SK-N-SH (cell line): ENCODE data around the gene ZNF385C. TPM values are rescaled to one million over a fixed set of nuclear protein-coding genes. Genes with fewer than 3 reads are reported as not detected.

Experiments used
- CTCF ChIA-PET: fragments of 300-600, 350-600 bp; formaldehyde crosslinking; extraction: SDS; loops from one replicate; lab custom pipeline; 2021; lab: Yijun Ruan, JAX
- POLR2A ChIA-PET: fragments of 350-600 bp; sonication (Branson Sonifier 250); formaldehyde crosslinking; extraction: SDS; loops from one replicate; lab custom pipeline; 2020; ENCODE audit warnings: antibody characterized with exemption, inconsistent platforms; lab: Yijun Ruan, JAX
- DNase-seq: peaks from one replicate; pipeline ENCODE4 v3.0.0; 2012
- H2AFZ ChIP-seq: fragments of 200-600 bp; sonication (generic); 2 replicates; pipeline ENCODE4 v1.8.1; 2016; ENCODE audit warnings: antibody characterized with exemption, mild to moderate bottlenecking, low read depth
- H3F3A ChIP-seq: fragments of 200-600 bp; sonication (generic); replicated peaks from 2 replicates; pipeline ENCODE3; 2016; ENCODE audit warnings: antibody characterized with exemption, mild to moderate bottlenecking; ENCODE audit not compliant: insufficient read depth
- H3K27ac ChIP-seq, 2 experiments: fragments of 200-500 bp in 1 of 2; fragments of 200-600 bp in 1 of 2; sonication (Bioruptor generic) in 1 of 2; sonication (generic), shearing (Covaris generic) in 1 of 2; 2 replicates each; pipeline versions ENCODE4 v1.5.1 to v1.6.1; 2014 to 2016; ENCODE audit warnings: low read depth in 2 of 2, inconsistent platforms in 1 of 2, low read length in 1 of 2, mild to moderate bottlenecking in 1 of 2, mixed read lengths in 1 of 2
- H3K27me3 ChIP-seq: fragments of 200-600 bp; sonication (generic), shearing (Covaris generic); 2 replicates; pipeline ENCODE4 v1.6.1; 2016; ENCODE audit warnings: mixed run types; ENCODE audit not compliant: insufficient read depth
- H3K36me3 ChIP-seq, 2 experiments: fragments of 200-500 bp in 1 of 2; fragments of 200-600 bp in 1 of 2; sonication (Bioruptor generic) in 1 of 2; sonication (generic) in 1 of 2; replicated peaks in 1 of 2; 2 replicates each; pipeline versions ENCODE3 to v1.5.1; 2014 to 2016; ENCODE audit warnings: low read length in 1 of 2, mild to moderate bottlenecking in 1 of 2; ENCODE audit not compliant: insufficient read depth in 2 of 2, control insufficient read depth in 1 of 2
- H3K4me1 ChIP-seq, 2 experiments: fragments of 200-500 bp in 1 of 2; fragments of 200-600 bp in 1 of 2; sonication (Bioruptor generic) in 1 of 2; sonication (generic), shearing (Covaris generic) in 1 of 2; 2 replicates each; pipeline versions ENCODE4 v1.5.1 to v1.6.1; 2014 to 2016; ENCODE audit warnings: low read depth in 1 of 2, low read length in 1 of 2, mixed run types in 1 of 2; ENCODE audit not compliant: insufficient read depth in 2 of 2, control insufficient read depth in 1 of 2
- H3K4me2 ChIP-seq: fragments of 200-600 bp; sonication (generic), shearing (Covaris generic); 2 replicates; pipeline ENCODE4 v1.6.1; 2017; ENCODE audit warnings: mixed run types
- H3K4me3 ChIP-seq, 2 experiments: fragments of 200-500 bp in 1 of 2; fragments of 200-600 bp in 1 of 2; sonication (Bioruptor generic) in 1 of 2; sonication (generic), shearing (Covaris generic) in 1 of 2; 2 replicates each; pipeline versions ENCODE4 v1.5.1 to v1.8.1; 2014 to 2016; ENCODE audit warnings: low read depth in 2 of 2, inconsistent platforms in 1 of 2, low read length in 1 of 2, mild to moderate bottlenecking in 1 of 2, mixed read lengths in 1 of 2, moderate library complexity in 1 of 2
- H3K79me2 ChIP-seq: fragments of 200-600 bp; sonication (generic); 2 replicates; pipeline ENCODE4 v1.8.1; 2017; ENCODE audit warnings: mild to moderate bottlenecking; ENCODE audit not compliant: insufficient read depth
- H3K9ac ChIP-seq: fragments of 200-600 bp; sonication (generic); 2 replicates; pipeline ENCODE4 v1.6.1; 2017; ENCODE audit warnings: mixed run types
- H3K9me2 ChIP-seq: fragments of 200-600 bp; sonication (generic); 2 replicates; pipeline ENCODE4 v1.6.1; 2017; ENCODE audit warnings: mixed run types
- H3K9me3 ChIP-seq: fragments of 200-600 bp; sonication (generic); 2 replicates; pipeline ENCODE4 v1.6.1; 2017; ENCODE audit warnings: mixed run types, mild to moderate bottlenecking, moderate library complexity
- H4K20me1 ChIP-seq: fragments of 200-600 bp; sonication (generic); 2 replicates; pipeline ENCODE4 v1.6.1; 2017; ENCODE audit warnings: mild to moderate bottlenecking, mixed run types; ENCODE audit not compliant: insufficient read depth
- CHD2 ChIP-seq: fragments of 150-350 bp; IDR thresholded peaks from 2 replicates; pipeline ENCODE4 v1.6.1; 2018; ENCODE audit warnings: low read length; ENCODE audit not compliant: partially characterized antibody
- EP300 ChIP-seq, 2 experiments: IDR thresholded peaks; 2 replicates each; pipeline versions ENCODE4 v1.4.0 to v1.6.1; 2012; ENCODE audit warnings: borderline replicate concordance in 1 of 2, low read depth in 1 of 2, low read length in 1 of 2
- EZH2phosphoT487 ChIP-seq: fragments of 200-600 bp; sonication (generic); IDR thresholded peaks from 2 replicates; pipeline ENCODE4 v1.6.1; 2017; ENCODE audit warnings: low read depth, mixed run types, mild to moderate bottlenecking, antibody characterized with exemption, moderate library complexity, borderline replicate concordance
- FOSL2 ChIP-seq: IDR thresholded peaks from 2 replicates; pipeline ENCODE4 v1.4.0; 2012; ENCODE audit warnings: low read depth, mild to moderate bottlenecking, moderate library complexity, borderline replicate concordance
- GABPA ChIP-seq: IDR thresholded peaks from 2 replicates; pipeline ENCODE4 v1.4.0; 2012; ENCODE audit warnings: low read depth, mild to moderate bottlenecking
- MEF2A ChIP-seq: IDR thresholded peaks from 2 replicates; pipeline ENCODE4 v1.4.0; 2012; ENCODE audit warnings: low read depth, borderline replicate concordance
- NFIC ChIP-seq: IDR thresholded peaks from 2 replicates; pipeline ENCODE4 v1.4.0; 2012; ENCODE audit warnings: borderline replicate concordance
- RXRA ChIP-seq: IDR thresholded peaks from 2 replicates; pipeline ENCODE4 v1.4.0; 2012; ENCODE audit warnings: low read depth, mild to moderate bottlenecking, borderline replicate concordance
- SIN3A ChIP-seq: IDR thresholded peaks from 2 replicates; pipeline ENCODE4 v1.6.1; 2012; ENCODE audit warnings: low read depth, mild to moderate bottlenecking, low read length, moderate library complexity, borderline replicate concordance
- TCF12 ChIP-seq: IDR thresholded peaks from 2 replicates; pipeline ENCODE4 v1.4.0; 2012
- YY1 ChIP-seq: IDR thresholded peaks from 2 replicates; pipeline ENCODE4 v1.4.0; 2012; ENCODE audit warnings: low read depth, mild to moderate bottlenecking
- WGBS: methylation state at CpG from one replicate; pipeline ENCODE4 v1.1.6; 2017; ENCODE audit warnings: low lambda C conversion rate; 5-methylcytosine and 5-hydroxymethylcytosine counted together
- polyA plus RNA-seq, 3 experiments: library from polyadenylated mRNA; depleted of rRNA; stranded (reverse); fragments of >200 nt; gene quantifications; 2 replicates each; pipeline ENCODE4 v1.2.3, GENCODE V29; 2012
- TF ChIP-seq, protein P1 (sequence below): IDR thresholded peaks from 2 replicates; pipeline ENCODE4 v1.4.0; 2012; ENCODE audit warnings: low read depth, borderline replicate concordance
- TF ChIP-seq, protein P2 (sequence below): fragments of 150-350 bp; IDR thresholded peaks from 2 replicates; pipeline ENCODE4 v1.6.1; 2016; ENCODE audit warnings: mild to moderate bottlenecking, low read depth, low read length

Gene ZNF385C
- polyA plus RNA-seq, 1 of the 3 experiments (the other 2 are of a cell fraction): 0.05 TPM

DNA sequence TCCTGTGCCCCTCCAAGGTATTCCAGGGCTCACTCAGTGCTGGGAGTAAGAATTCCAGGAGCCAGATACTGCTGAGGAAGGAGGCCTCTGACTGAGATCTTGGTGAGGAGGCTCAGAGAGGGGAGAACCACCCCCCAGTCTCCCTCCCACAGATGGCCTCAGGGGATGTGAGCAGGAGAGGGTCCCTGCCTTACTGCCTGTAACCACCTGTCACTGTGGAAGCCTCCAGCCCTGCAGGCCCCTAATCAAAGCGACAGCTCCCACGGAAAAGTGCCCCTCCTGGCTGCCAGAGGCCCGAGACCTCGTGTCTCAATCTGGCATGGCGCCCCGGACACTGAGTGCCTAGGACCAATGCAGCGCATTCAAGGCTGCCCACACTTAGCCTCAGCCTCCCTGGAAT is 40.2 kb downstream of the ZNF385C start:
- Histone ChIP-seq H3K9ac (no peak overlapping the region), H3K79me2 (no peaks in the 10 kb centered on the region), H3K27ac (no peak overlapping the region), H3K9me3 (no peaks in the 10 kb centered on the region), H3F3A (no peaks in the 10 kb centered on the region), H3K27me3 (peaks cover 11% of the 10 kb centered on the region), H3K9me2 (no peaks in the 10 kb centered on the region), H4K20me1 (no peaks in the 10 kb centered on the region), H3K4me3 (no peak overlapping the region), H3K36me3 (no peaks in the 10 kb centered on the region), H3K4me2 (no peak overlapping the region), H2AFZ (no peak overlapping the region), H3K4me1 (no peaks in the 10 kb centered on the region; a peak in 1 of 4 replicates)
- WGBS: 78% methylated on average over 7 of the region's 7 CpGs
- POLR2A ChIA-PET: no interaction called here
- DNase-seq: no peak
- CTCF ChIA-PET: interaction anchor here (0.6 to 3.6 kb wide), 4 partner anchors 9 to 44 kb away, joined by 3 to 16 read pairs (median 5); partner anchors contain the start of gene DNAJC7
- TF ChIP-seq YY1 (no peak), FOSL2 (no peak), SIN3A (no peak), EP300 (IDR thresholded peaks at IDR 0.05; ENCODE audit: borderline replicate concordance in 1 of 2, low read depth in 1 of 2, low read length in 1 of 2) (no peak), GABPA (no peak), RXRA (no peak), CHD2 (no peak), TCF12 (no peak), MEF2A (no peak), NFIC (no peak), EZH2phosphoT487 (no peak)
- TF ChIP-seq, protein P1, sequence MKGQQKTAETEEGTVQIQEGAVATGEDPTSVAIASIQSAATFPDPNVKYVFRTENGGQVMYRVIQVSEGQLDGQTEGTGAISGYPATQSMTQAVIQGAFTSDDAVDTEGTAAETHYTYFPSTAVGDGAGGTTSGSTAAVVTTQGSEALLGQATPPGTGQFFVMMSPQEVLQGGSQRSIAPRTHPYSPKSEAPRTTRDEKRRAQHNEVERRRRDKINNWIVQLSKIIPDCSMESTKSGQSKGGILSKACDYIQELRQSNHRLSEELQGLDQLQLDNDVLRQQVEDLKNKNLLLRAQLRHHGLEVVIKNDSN: no peak

DNA sequence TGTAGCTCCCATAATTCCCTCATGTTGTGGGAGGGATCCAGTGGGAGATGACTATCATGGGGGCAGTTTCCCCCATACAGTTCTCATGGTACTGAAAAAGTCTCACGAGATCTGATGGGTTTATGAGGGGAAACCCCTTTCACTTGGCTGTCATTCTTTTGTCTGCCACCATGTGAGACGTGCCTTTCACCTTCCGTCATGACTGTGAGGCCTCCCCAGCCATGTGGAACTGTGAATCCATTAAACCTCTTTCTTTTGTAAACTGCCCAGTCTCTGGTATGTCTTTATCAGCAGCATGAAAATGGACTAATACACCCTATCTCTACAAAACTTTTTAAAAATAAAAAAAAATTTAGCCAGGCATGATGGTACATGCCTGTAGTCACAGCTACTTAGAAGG is 41.6 kb downstream of the ZNF385C start:
- CTCF ChIA-PET: interaction anchor here (1.0 to 4.1 kb wide), 3 partner anchors 11 to 45 kb away, joined by 4 to 26 read pairs (median 7); no protein-coding TSS in a partner anchor
- peaks cover 15% of the 10 kb centered on the region for H3K27me3 ChIP-seq
- POLR2A ChIA-PET: no interaction called here
- H3K36me3 ChIP-seq: no peaks in the 10 kb centered on the region
- no peak overlapping the region for H3K4me3 ChIP-seq
- H3K9ac ChIP-seq: no peak overlapping the region
- DNase-seq: no peak
- H3K79me2 ChIP-seq: no peaks in the 10 kb centered on the region
- TF ChIP-seq, protein P2, sequence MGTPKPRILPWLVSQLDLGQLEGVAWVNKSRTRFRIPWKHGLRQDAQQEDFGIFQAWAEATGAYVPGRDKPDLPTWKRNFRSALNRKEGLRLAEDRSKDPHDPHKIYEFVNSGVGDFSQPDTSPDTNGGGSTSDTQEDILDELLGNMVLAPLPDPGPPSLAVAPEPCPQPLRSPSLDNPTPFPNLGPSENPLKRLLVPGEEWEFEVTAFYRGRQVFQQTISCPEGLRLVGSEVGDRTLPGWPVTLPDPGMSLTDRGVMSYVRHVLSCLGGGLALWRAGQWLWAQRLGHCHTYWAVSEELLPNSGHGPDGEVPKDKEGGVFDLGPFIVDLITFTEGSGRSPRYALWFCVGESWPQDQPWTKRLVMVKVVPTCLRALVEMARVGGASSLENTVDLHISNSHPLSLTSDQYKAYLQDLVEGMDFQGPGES: no peak
- TF ChIP-seq, all 33 proteins: peak for 0
- H3K27ac ChIP-seq: no peak overlapping the region
- no peaks in the 10 kb centered on the region for H3K9me2 ChIP-seq
- H4K20me1 ChIP-seq: no peaks in the 10 kb centered on the region
- H3K4me1 ChIP-seq: no peaks in the 10 kb centered on the region; a peak in 1 of 4 replicates
- no peak overlapping the region for H3K4me2 ChIP-seq
- no peaks in the 10 kb centered on the region for H3F3A ChIP-seq
- no peak overlapping the region for H2AFZ ChIP-seq
- no peaks in the 10 kb centered on the region for H3K9me3 ChIP-seq
- WGBS: 80% methylated on average over 3 of the region's 3 CpGs
